Mesenchymal stem cell (in vitro differentiated cells and primary cell): ENCODE results near the gene MICAL3.

Experiments used
- DNase-seq: peaks from one replicate; pipeline ENCODE4 v3.0.0-alpha.2; 2013
- H2AFZ ChIP-seq: one replicate; pipeline ENCODE4 v1.6.1; 2013; ENCODE audit warnings: low read depth, mild to moderate bottlenecking, control low read depth, inconsistent platforms, low read length, moderate library complexity
- H2AK5ac ChIP-seq: 2 replicates; pipeline ENCODE4 v1.6.1; 2013; ENCODE audit warnings: low read length, moderate library complexity, mild to moderate bottlenecking, inconsistent platforms; ENCODE audit not compliant: severe bottlenecking
- H2BK120ac ChIP-seq: one replicate; pipeline ENCODE4 v1.6.1; 2013; ENCODE audit warnings: low read depth, mild to moderate bottlenecking, inconsistent platforms, low read length, moderate library complexity
- H2BK12ac ChIP-seq, 2 experiments: one replicate each; pipeline ENCODE4 v1.6.1; 2013; ENCODE audit warnings: inconsistent platforms in 2 of 2, low read length in 2 of 2, mild to moderate bottlenecking in 2 of 2, moderate library complexity in 2 of 2, control low read depth in 1 of 2
- H2BK15ac ChIP-seq: one replicate; pipeline ENCODE4 v1.6.1; 2013; ENCODE audit warnings: mild to moderate bottlenecking, low read depth, inconsistent platforms; ENCODE audit not compliant: poor library complexity, severe bottlenecking
- H2BK5ac ChIP-seq: 2 replicates; pipeline ENCODE4 v1.6.1; 2013; ENCODE audit warnings: low read depth, mild to moderate bottlenecking, low read length, control low read depth, inconsistent platforms; ENCODE audit not compliant: poor library complexity, severe bottlenecking
- H3K14ac ChIP-seq, 2 experiments: one replicate each; pipeline ENCODE4 v1.6.1; 2013; ENCODE audit warnings: inconsistent platforms in 2 of 2, low read length in 2 of 2, control low read depth in 1 of 2, mild to moderate bottlenecking in 1 of 2, moderate library complexity in 1 of 2
- H3K18ac ChIP-seq, 2 experiments: one replicate each; pipeline ENCODE4 v1.6.1; 2013; ENCODE audit warnings: inconsistent platforms in 2 of 2, low read length in 2 of 2, control low read depth in 1 of 2, low read depth in 1 of 2, mild to moderate bottlenecking in 1 of 2
- H3K23ac ChIP-seq, 2 experiments: one replicate each; pipeline ENCODE4 v1.6.1; 2013; ENCODE audit warnings: inconsistent platforms in 2 of 2, low read length in 2 of 2, mild to moderate bottlenecking in 2 of 2, moderate library complexity in 2 of 2, control low read depth in 1 of 2
- H3K27ac ChIP-seq: 2 replicates; pipeline ENCODE4 v1.5.1; 2013; ENCODE audit warnings: mild to moderate bottlenecking, moderate library complexity, low read length, control low read depth, inconsistent platforms; ENCODE audit not compliant: poor library complexity, severe bottlenecking
- H3K27me3 ChIP-seq, 2 experiments: 2 replicates each; pipeline versions ENCODE4 v1.6.1 to v1.7.0; 2013; ENCODE audit warnings: low read length in 2 of 2, mild to moderate bottlenecking in 2 of 2, moderate library complexity in 2 of 2, control low read depth in 1 of 2, inconsistent platforms in 1 of 2; ENCODE audit not compliant: control insufficient read depth in 1 of 2, insufficient read depth in 1 of 2
- H3K36me3 ChIP-seq, 2 experiments: 2 replicates each; pipeline versions ENCODE4 v1.6.1 to v1.7.0; 2013; ENCODE audit warnings: low read length in 2 of 2, control low read depth in 1 of 2, inconsistent platforms in 1 of 2, low read depth in 1 of 2, mild to moderate bottlenecking in 1 of 2; ENCODE audit not compliant: insufficient read depth in 2 of 2, control insufficient read depth in 1 of 2
- H3K4ac ChIP-seq, 2 experiments: one replicate each; pipeline ENCODE4 v1.6.1; 2013; ENCODE audit warnings: inconsistent platforms in 2 of 2, low read length in 2 of 2, mild to moderate bottlenecking in 2 of 2, moderate library complexity in 2 of 2, control low read depth in 1 of 2, low read depth in 1 of 2
- H3K4me1 ChIP-seq: 2 replicates; pipeline ENCODE4 v1.6.1; 2013; ENCODE audit warnings: low read depth, low read length, control low read depth; ENCODE audit not compliant: control insufficient read depth, insufficient read depth
- H3K4me2 ChIP-seq: 2 replicates; pipeline ENCODE4 v1.6.1; 2013; ENCODE audit warnings: low read length, mild to moderate bottlenecking, inconsistent platforms; ENCODE audit not compliant: poor library complexity, severe bottlenecking
- H3K4me3 ChIP-seq, 2 experiments: 2 replicates each; pipeline versions ENCODE4 v1.5.1 to v1.7.0; 2013; ENCODE audit warnings: low read length in 2 of 2, mild to moderate bottlenecking in 2 of 2, control low read depth in 1 of 2, low read depth in 1 of 2; ENCODE audit not compliant: insufficient read depth in 1 of 2
- H3K79me1 ChIP-seq: replicated peaks from 2 replicates; pipeline ENCODE4 v1.6.1; 2013; ENCODE audit warnings: mild to moderate bottlenecking, control low read depth, low read length, inconsistent platforms; ENCODE audit not compliant: poor library complexity, severe bottlenecking
- H3K9ac ChIP-seq: 2 replicates; pipeline ENCODE4 v1.7.0; 2013; ENCODE audit warnings: mild to moderate bottlenecking, low read length, moderate library complexity
- H3K9me3 ChIP-seq: 2 replicates; pipeline ENCODE4 v1.7.0; 2013; ENCODE audit warnings: mild to moderate bottlenecking, low read length; ENCODE audit not compliant: control insufficient read depth
- H4K8ac ChIP-seq: one replicate; pipeline ENCODE4 v1.6.1; 2013; ENCODE audit warnings: inconsistent platforms, mild to moderate bottlenecking, low read length, moderate library complexity
- H4K91ac ChIP-seq: one replicate; pipeline ENCODE4 v1.6.1; 2013; ENCODE audit warnings: mild to moderate bottlenecking, low read length, inconsistent platforms
- WGBS: methylation state at CpG from one replicate; pipeline ENCODE4 v1.1.7; 2013; ENCODE audit warnings: mixed read lengths; 5-methylcytosine and 5-hydroxymethylcytosine counted together

MICAL3 gene

DNA sequence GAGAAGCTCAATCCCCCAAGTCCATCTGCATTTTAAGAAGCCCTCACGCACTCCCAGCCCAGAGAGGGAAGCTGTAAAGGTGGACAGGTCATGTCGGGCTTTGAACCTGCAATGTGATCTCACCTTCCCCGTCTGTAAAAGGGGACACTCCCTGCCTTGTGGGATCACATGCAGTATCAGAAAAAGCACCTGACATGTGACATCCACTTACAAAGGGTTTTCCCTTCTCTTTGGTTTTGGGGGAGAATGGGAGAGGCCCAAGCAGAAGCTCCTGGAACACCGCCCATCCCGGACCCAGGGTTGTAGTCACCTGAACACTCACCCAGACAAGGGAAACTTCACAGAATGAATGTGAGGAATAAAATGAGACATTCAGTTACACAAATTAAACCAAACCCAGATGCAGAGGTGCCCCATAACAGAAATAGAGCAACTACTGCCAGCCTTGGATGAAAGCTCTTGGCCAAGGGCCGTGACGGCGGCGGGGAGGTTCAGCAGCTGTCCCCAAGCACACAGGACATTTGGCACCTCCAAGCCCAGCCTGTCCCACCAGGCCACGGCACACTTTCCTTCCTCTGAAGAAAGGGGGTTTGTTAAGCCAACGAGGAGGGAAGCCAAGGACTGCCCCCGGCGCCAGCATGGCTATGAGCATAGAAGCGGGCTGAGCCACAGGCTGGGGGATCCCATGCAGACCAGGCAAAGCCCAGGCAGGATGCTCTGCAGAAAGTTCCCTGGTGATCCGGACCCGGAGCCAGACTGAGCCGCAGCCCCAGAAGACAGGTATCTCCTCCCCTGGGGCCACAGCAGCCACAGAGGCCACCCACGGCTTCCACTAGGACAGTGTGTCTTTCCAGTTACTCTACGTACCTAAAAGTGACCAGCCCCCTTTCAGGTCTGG is 253.9 kb downstream of the MICAL3 start:
- no peak overlapping the region for H2BK15ac ChIP-seq
- H4K91ac ChIP-seq, result no peak overlapping the region
- H3K18ac ChIP-seq, result no peak overlapping the region
- H2BK120ac ChIP-seq, result no peak overlapping the region
- DNase-seq, result no peak
- H3K27me3 ChIP-seq, result no peaks in the 10 kb centered on the region
- H3K9me3 ChIP-seq, result no peaks in the 10 kb centered on the region
- no peak overlapping the region for H3K14ac ChIP-seq
- no peak overlapping the region for H2AK5ac ChIP-seq
- WGBS, result 96% methylated on average over 19 of the region's 19 CpGs
- H3K79me1 ChIP-seq, result peaks cover 38% of the 10 kb centered on the region
- no peak overlapping the region for H3K4ac ChIP-seq
- H3K4me2 ChIP-seq, result no peak overlapping the region
- no peak overlapping the region for H3K23ac ChIP-seq
- H3K4me3 ChIP-seq, result no peak overlapping the region
- H2BK12ac ChIP-seq, result no peak overlapping the region
- H3K27ac ChIP-seq, result no peak overlapping the region
- no peak overlapping the region for H2AFZ ChIP-seq
- H4K8ac ChIP-seq, result no peak overlapping the region
- H3K36me3 ChIP-seq, result peaks cover 0 to 13% of the 10 kb centered on the region in 2 experiments
- no peak overlapping the region for H3K9ac ChIP-seq
- no peak overlapping the region for H2BK5ac ChIP-seq
- H3K4me1 ChIP-seq, result peaks cover 31% of the 10 kb centered on the region

- 93% methylated on average over 9 of the region's 9 CpGs for WGBS
- peaks cover 0 to 13% of the 10 kb centered on the region in 2 experiments for H3K36me3 ChIP-seq
Measured at GRCh38 chr22:17769716-17770082, 254.7 kb downstream of the MICAL3 start.

DNA sequence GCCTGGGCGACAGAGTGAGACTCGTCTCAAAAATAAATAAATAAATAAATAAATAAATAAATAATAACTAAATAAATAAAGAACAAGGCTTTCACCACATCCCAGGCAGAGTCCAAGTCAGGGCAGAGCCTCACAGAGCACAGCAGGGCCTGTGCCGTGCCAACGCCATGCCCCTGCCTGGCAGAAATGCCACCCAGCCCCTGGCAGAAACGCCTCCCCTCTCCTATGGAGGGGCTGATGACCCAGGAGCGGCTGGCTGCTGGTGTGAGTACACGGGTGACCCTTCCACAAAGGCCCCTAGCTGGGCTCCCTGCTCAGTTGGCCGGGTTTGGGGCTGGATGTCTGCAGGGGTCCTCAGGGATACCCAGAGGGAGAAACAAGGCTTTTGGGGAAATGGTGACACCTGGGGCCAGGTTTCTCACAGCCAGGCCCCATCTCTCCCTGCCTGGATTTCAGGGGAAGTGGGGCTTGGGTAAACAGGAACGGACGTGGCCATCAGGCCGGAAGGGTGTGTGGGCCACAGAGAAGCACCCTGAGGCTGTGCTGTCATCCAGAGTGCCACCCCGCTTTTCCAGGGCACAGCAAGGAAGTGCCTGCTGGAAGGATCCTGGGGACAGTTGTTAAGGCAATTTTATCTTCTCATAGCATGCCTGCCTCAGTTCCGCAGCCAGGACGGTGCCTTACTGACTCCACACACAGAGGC is 255.2 kb downstream of the MICAL3 start:
- no peak overlapping the region for H2BK12ac ChIP-seq
- no peak overlapping the region for H2AFZ ChIP-seq
- H3K4me3 ChIP-seq, result no peak overlapping the region
- H2BK120ac ChIP-seq, result no peak overlapping the region
- no peak overlapping the region for H2BK15ac ChIP-seq
- no peak overlapping the region for H3K23ac ChIP-seq
- WGBS, result 92% methylated on average over 12 of the region's 14 CpGs
- H3K27ac ChIP-seq, result no peak overlapping the region
- H3K27me3 ChIP-seq, result no peaks in the 10 kb centered on the region
- peaks cover 0 to 13% of the 10 kb centered on the region in 2 experiments for H3K36me3 ChIP-seq
- no peak for DNase-seq
- no peak overlapping the region for H2BK5ac ChIP-seq
- H3K14ac ChIP-seq, result no peak overlapping the region
- H3K18ac ChIP-seq, result no peak overlapping the region
- H3K9ac ChIP-seq, result no peak overlapping the region
- H2AK5ac ChIP-seq, result no peak overlapping the region
- peaks cover 40% of the 10 kb centered on the region for H3K79me1 ChIP-seq
- no peak overlapping the region for H4K8ac ChIP-seq
- H3K9me3 ChIP-seq, result no peaks in the 10 kb centered on the region
- no peak overlapping the region for H3K4me2 ChIP-seq
- H3K4ac ChIP-seq, result no peak overlapping the region
- H3K4me1 ChIP-seq, result peaks cover 28% of the 10 kb centered on the region
- H4K91ac ChIP-seq, result no peak overlapping the region

More at GRCh38 chr22:17769716-17770082, 254.7 kb downstream of the MICAL3 start:
- H3K4me3 ChIP-seq, result no peak overlapping the region
- H3K27me3 ChIP-seq, result no peaks in the 10 kb centered on the region
- H4K91ac ChIP-seq, result no peak overlapping the region
- no peak overlapping the region for H2BK12ac ChIP-seq
- no peak overlapping the region for H3K23ac ChIP-seq
- peaks cover 38% of the 10 kb centered on the region for H3K79me1 ChIP-seq
- no peak overlapping the region for H3K9ac ChIP-seq
- H3K14ac ChIP-seq, result no peak overlapping the region
- DNase-seq, result no peak
- H2BK5ac ChIP-seq, result no peak overlapping the region
- H2AK5ac ChIP-seq, result no peak overlapping the region
- H2BK15ac ChIP-seq, result no peak overlapping the region
- H3K4me1 ChIP-seq, result peaks cover 31% of the 10 kb centered on the region
- no peak overlapping the region for H3K4ac ChIP-seq
- H3K4me2 ChIP-seq, result no peak overlapping the region
- no peak overlapping the region for H2BK120ac ChIP-seq
- H3K27ac ChIP-seq, result no peak overlapping the region
- H3K18ac ChIP-seq, result no peak overlapping the region
- no peak overlapping the region for H4K8ac ChIP-seq
- H2AFZ ChIP-seq, result no peak overlapping the region
- H3K9me3 ChIP-seq, result no peaks in the 10 kb centered on the region
